CD14-positive monocyte (primary cell): ENCODE data around the gene TAF4. TPM values are rescaled to one million over a fixed set of nuclear protein-coding genes. Genes with fewer than 3 reads are reported as not detected.

Experiments used
- DNase-seq, 3 donors: peaks; one replicate each; pipeline ENCODE4 v3.0.0-alpha.2; 2011 to 2022
- H2AFZ ChIP-seq: 2 replicates; pipeline ENCODE4 v1.6.0; 2012; ENCODE audit warnings: mild to moderate bottlenecking, low read depth, low read length, inconsistent platforms; ENCODE audit not compliant: insufficient read depth, poor library complexity, severe bottlenecking
- H3K27ac ChIP-seq, 2 donors: 1 replicate in 1 of 2; 2 replicates in 1 of 2; pipeline ENCODE4 v1.5.1; 2012 to 2013; ENCODE audit warnings: low read length in 2 of 2, control low read depth in 1 of 2, inconsistent platforms in 1 of 2, low read depth in 1 of 2, mild to moderate bottlenecking in 1 of 2
- H3K27me3 ChIP-seq, 2 donors: one replicate each; pipeline versions ENCODE4 v1.6.0 to v1.6.1; 2011 to 2013; ENCODE audit warnings: low read length in 2 of 2; ENCODE audit not compliant: control insufficient read depth in 2 of 2, insufficient read depth in 2 of 2
- H3K36me3 ChIP-seq, 2 donors: replicated peaks in 1 of 2; 1 replicate in 1 of 2; 2 replicates in 1 of 2; pipeline versions ENCODE4 v1.5.1 to v1.6.1; 2012 to 2013; ENCODE audit warnings: low read length in 2 of 2, control low read depth in 1 of 2, inconsistent platforms in 1 of 2, mild to moderate bottlenecking in 1 of 2; ENCODE audit not compliant: insufficient read depth in 2 of 2, control insufficient read depth in 1 of 2
- H3K4me1 ChIP-seq, 2 donors: 1 replicate in 1 of 2; 2 replicates in 1 of 2; pipeline versions ENCODE4 v1.5.1 to v1.6.1; 2012 to 2013; ENCODE audit warnings: low read length in 2 of 2, control low read depth in 1 of 2, inconsistent platforms in 1 of 2, mild to moderate bottlenecking in 1 of 2, moderate library complexity in 1 of 2; ENCODE audit not compliant: insufficient read depth in 2 of 2, control insufficient read depth in 1 of 2
- H3K4me2 ChIP-seq: replicated peaks from 2 replicates; pipeline ENCODE3; 2012; ENCODE audit warnings: low read length, moderate library complexity, mild to moderate bottlenecking; ENCODE audit not compliant: poor library complexity, severe bottlenecking; ENCODE audit errors: extremely low read depth
- H3K4me3 ChIP-seq, 3 experiments: fragments of 200-600 bp in 1 of 3; sonication (generic) in 1 of 3; replicated peaks in 1 of 3; 1 replicate in 2 of 3; 2 replicates in 1 of 3; pipeline ENCODE4 v1.5.1; 2011 to 2013; ENCODE audit warnings: low read length in 3 of 3, mild to moderate bottlenecking in 3 of 3, control low read depth in 2 of 3, low read depth in 2 of 3, inconsistent platforms in 1 of 3, moderate library complexity in 1 of 3
- H3K79me2 ChIP-seq: 2 replicates; pipeline ENCODE4 v1.6.0; 2012; ENCODE audit warnings: mild to moderate bottlenecking, control low read depth, inconsistent platforms, low read length, moderate library complexity; ENCODE audit not compliant: insufficient read depth
- H3K9ac ChIP-seq: 2 replicates; pipeline ENCODE4 v1.6.0; 2017; ENCODE audit warnings: low read length, mild to moderate bottlenecking; ENCODE audit not compliant: insufficient read depth, poor library complexity, severe bottlenecking
- H3K9me3 ChIP-seq, 2 donors: replicated peaks in 1 of 2; 1 replicate in 1 of 2; 2 replicates in 1 of 2; pipeline versions ENCODE4 v1.5.1 to v1.6.1; 2012 to 2013; ENCODE audit warnings: low read length in 2 of 2, control low read depth in 1 of 2; ENCODE audit not compliant: control insufficient read depth in 1 of 2, insufficient read depth in 1 of 2
- H4K20me1 ChIP-seq: 2 replicates; pipeline ENCODE4 v1.6.0; 2012; ENCODE audit warnings: mild to moderate bottlenecking, low read length, control low read depth, moderate library complexity; ENCODE audit not compliant: insufficient read depth
- H3K27ac Mint-ChIP-seq, 7 donors: one replicate each; pipeline ENCODE4 v1.8.0; 2020; ENCODE audit warnings: mild to moderate bottlenecking in 7 of 7, mixed read lengths in 7 of 7, moderate library complexity in 6 of 7, inconsistent platforms in 2 of 7
- H3K27me3 Mint-ChIP-seq, 3 donors: one replicate each; pipeline ENCODE4 v1.8.0; 2021 to 2022; ENCODE audit warnings: low read depth in 3 of 3, mild to moderate bottlenecking in 3 of 3, mixed read lengths in 3 of 3, moderate library complexity in 3 of 3, inconsistent platforms in 1 of 3
- H3K36me3 Mint-ChIP-seq, 2 donors: one replicate each; pipeline ENCODE4 v1.8.0; 2020; ENCODE audit warnings: mixed read lengths in 2 of 2, inconsistent platforms in 1 of 2, mild to moderate bottlenecking in 1 of 2
- H3K4me1 Mint-ChIP-seq: one replicate; pipeline ENCODE4 v1.8.0; 2020; ENCODE audit warnings: mild to moderate bottlenecking, mixed read lengths
- H3K4me3 Mint-ChIP-seq, 2 donors: one replicate each; pipeline ENCODE4 v1.8.0; 2020; ENCODE audit warnings: mild to moderate bottlenecking in 2 of 2, mixed read lengths in 2 of 2, moderate library complexity in 1 of 2
- H3K9me3 Mint-ChIP-seq, 7 donors: one replicate each; pipeline ENCODE4 v1.8.0; 2020 to 2022; ENCODE audit warnings: mixed read lengths in 7 of 7, mild to moderate bottlenecking in 6 of 7, moderate library complexity in 6 of 7, inconsistent platforms in 2 of 7
- WGBS: methylation state at CpG from one replicate; pipeline ENCODE4 v1.1.5; 2013; ENCODE audit warnings: missing lambda C conversion rate; ENCODE audit not compliant: insufficient coverage; 5-methylcytosine and 5-hydroxymethylcytosine counted together
- intact Hi-C, 2 donors: fragments of 100-400 bp; cut with micrococcal nuclease; formaldehyde crosslinking; loops; one replicate each; pipeline versions ENCODE4 v1.15.0 to v1.15.1; 2023
- polyA plus RNA-seq, 3 donors: library from polyadenylated mRNA; depleted of rRNA in 1 of 3; unstranded in 2 of 3; stranded (reverse) in 1 of 3; fragments of 300-500 nt in 2 of 3; fragments of >200 nt in 1 of 3; fragmentation: Illumina TruSeq in 2 of 3; gene quantifications; 1 replicate in 2 of 3; 2 replicates in 1 of 3; pipeline ENCODE4 v1.2.3, GENCODE V29; 2012 to 2021
- TF ChIP-seq, protein P1 (sequence below): fragments of 200-600 bp; IDR thresholded peaks from one replicate; pipeline ENCODE4 v1.8.0; 2022; ENCODE audit warnings: antibody characterized with exemption, mild to moderate bottlenecking

Gene TAF4
- polyA plus RNA-seq, 3 donors = 0.48 to 14.9 (median 0.99) TPM

GRCh38 chr20:61994546-61994945 lies 71.1 kb downstream of the TAF4 start:
- Mint-ChIP-seq H3K27me3 (peaks cover 0 to 2% (median 0%) of the 10 kb centered on the region in 3 donors), H3K27ac (no peak overlapping the region), H3K4me3 (no peak overlapping the region), H3K9me3 (peaks cover 29 to 45% (median 36%) of the 10 kb centered on the region in 7 donors), H3K36me3 (peaks cover 93 to 95% of the 10 kb centered on the region in 2 donors), H3K4me1 (no peaks in the 10 kb centered on the region)
- H3K36me3 ChIP-seq = peaks cover 87 to 100% of the 10 kb centered on the region in 2 donors
- H3K9me3 ChIP-seq = peaks cover 20 to 34% of the 10 kb centered on the region in 2 donors
- no peak overlapping the region for H3K9ac ChIP-seq
- no peak overlapping the region for H3K4me3 ChIP-seq
- no peak overlapping the region for H2AFZ ChIP-seq
- no peaks in the 10 kb centered on the region for H3K79me2 ChIP-seq
- H4K20me1 ChIP-seq = no peaks in the 10 kb centered on the region
- 100% methylated on average over 5 of the region's 8 CpGs for WGBS
- no peaks in the 10 kb centered on the region for H3K4me1 ChIP-seq
- intact Hi-C loops = no loop called here
- TF ChIP-seq, protein P1, sequence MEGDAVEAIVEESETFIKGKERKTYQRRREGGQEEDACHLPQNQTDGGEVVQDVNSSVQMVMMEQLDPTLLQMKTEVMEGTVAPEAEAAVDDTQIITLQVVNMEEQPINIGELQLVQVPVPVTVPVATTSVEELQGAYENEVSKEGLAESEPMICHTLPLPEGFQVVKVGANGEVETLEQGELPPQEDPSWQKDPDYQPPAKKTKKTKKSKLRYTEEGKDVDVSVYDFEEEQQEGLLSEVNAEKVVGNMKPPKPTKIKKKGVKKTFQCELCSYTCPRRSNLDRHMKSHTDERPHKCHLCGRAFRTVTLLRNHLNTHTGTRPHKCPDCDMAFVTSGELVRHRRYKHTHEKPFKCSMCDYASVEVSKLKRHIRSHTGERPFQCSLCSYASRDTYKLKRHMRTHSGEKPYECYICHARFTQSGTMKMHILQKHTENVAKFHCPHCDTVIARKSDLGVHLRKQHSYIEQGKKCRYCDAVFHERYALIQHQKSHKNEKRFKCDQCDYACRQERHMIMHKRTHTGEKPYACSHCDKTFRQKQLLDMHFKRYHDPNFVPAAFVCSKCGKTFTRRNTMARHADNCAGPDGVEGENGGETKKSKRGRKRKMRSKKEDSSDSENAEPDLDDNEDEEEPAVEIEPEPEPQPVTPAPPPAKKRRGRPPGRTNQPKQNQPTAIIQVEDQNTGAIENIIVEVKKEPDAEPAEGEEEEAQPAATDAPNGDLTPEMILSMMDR = no peak
- H3K27ac ChIP-seq = no peak overlapping the region
- no peak overlapping the region for H3K4me2 ChIP-seq
- H3K27me3 ChIP-seq = no peaks in the 10 kb centered on the region
- no peak for DNase-seq

DNA sequence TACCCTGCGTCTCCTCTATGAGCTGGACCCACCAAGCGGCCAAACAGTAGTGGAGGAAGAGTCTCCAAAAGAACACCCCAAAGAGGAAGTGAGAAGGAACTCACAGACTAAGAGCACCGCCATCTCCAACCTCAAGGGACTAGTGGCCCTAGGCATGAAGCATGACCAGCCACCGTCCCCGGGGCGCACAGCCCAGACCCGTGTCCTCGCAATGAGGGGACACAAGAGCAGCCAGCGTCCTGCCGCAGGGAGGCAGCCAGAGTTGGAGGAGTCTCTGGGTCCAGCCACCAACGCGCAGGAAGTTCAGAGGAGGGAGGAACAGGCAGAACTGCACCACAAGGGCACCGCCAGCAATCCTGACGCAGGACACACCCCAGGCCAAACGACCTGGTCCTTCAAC lies 72.6 kb downstream of the TAF4 start:
- H3K36me3 Mint-ChIP-seq = peaks cover 90 to 92% of the 10 kb centered on the region in 2 donors

More for the DNA sequence above, 72.6 kb downstream of the TAF4 start:
- Mint-ChIP-seq H3K27ac (no peak overlapping the region), H3K9me3 (peaks cover 29 to 45% (median 36%) of the 10 kb centered on the region in 7 donors), H3K4me3 (no peak overlapping the region), H3K4me1 (no peaks in the 10 kb centered on the region), H3K27me3 (peaks cover 0 to 2% (median 0%) of the 10 kb centered on the region in 3 donors)
- H3K9me3 ChIP-seq = peaks cover 20 to 34% of the 10 kb centered on the region in 2 donors
- no peaks in the 10 kb centered on the region for H3K4me1 ChIP-seq
- DNase-seq = no peak
- H4K20me1 ChIP-seq = no peaks in the 10 kb centered on the region
- H3K27me3 ChIP-seq = no peaks in the 10 kb centered on the region
- 98% methylated on average over 9 of the region's 15 CpGs for WGBS
- H3K9ac ChIP-seq = no peak overlapping the region
- TF ChIP-seq, protein P1 = no peak
- H2AFZ ChIP-seq = no peak overlapping the region
- peaks cover 80 to 95% of the 10 kb centered on the region in 2 donors for H3K36me3 ChIP-seq
- H3K4me3 ChIP-seq = no peak overlapping the region
- intact Hi-C loops = no loop called here
- H3K4me2 ChIP-seq = no peak overlapping the region
- no peaks in the 10 kb centered on the region for H3K79me2 ChIP-seq
- no peak overlapping the region for H3K27ac ChIP-seq
